HL-60 (cell line): ENCODE results near the gene GOLGA8J.

Source experiments
- TF ChIP-seq, protein P1 (sequence below): IDR thresholded peaks from one replicate; pipeline ENCODE4 v1.5.1; 2011; ENCODE audit warnings: low read length, control low read depth, inconsistent platforms; ENCODE audit not compliant: insufficient read depth
- TF ChIP-seq, protein P2 (sequence below): IDR thresholded peaks from 2 replicates; pipeline ENCODE4 v1.6.1; 2012; ENCODE audit warnings: low read depth; ENCODE audit not compliant: insufficient replicate concordance

DNA sequence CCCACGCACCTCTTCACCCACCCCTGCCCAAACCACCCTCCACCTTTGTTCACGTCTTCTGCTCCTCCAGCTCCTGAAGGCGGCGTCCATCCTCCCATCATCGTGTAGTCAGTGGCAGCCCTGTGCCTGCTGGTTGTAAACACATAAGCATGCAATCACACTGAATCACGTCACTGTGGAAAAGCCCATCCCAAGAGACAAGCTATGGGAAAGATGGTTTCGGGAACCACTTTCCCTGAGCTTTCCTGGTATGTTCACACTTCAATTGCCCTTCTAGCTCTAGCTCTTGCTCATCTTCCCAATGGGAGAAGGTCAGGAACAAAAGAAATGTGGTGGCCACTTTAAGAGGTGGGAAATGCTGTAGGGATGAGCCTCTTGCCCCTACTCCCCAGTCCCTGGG lies 14.4 kb upstream of the GOLGA8J start:
- TF ChIP-seq, protein P1, sequence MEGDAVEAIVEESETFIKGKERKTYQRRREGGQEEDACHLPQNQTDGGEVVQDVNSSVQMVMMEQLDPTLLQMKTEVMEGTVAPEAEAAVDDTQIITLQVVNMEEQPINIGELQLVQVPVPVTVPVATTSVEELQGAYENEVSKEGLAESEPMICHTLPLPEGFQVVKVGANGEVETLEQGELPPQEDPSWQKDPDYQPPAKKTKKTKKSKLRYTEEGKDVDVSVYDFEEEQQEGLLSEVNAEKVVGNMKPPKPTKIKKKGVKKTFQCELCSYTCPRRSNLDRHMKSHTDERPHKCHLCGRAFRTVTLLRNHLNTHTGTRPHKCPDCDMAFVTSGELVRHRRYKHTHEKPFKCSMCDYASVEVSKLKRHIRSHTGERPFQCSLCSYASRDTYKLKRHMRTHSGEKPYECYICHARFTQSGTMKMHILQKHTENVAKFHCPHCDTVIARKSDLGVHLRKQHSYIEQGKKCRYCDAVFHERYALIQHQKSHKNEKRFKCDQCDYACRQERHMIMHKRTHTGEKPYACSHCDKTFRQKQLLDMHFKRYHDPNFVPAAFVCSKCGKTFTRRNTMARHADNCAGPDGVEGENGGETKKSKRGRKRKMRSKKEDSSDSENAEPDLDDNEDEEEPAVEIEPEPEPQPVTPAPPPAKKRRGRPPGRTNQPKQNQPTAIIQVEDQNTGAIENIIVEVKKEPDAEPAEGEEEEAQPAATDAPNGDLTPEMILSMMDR, result no peak
- TF ChIP-seq, protein P2, sequence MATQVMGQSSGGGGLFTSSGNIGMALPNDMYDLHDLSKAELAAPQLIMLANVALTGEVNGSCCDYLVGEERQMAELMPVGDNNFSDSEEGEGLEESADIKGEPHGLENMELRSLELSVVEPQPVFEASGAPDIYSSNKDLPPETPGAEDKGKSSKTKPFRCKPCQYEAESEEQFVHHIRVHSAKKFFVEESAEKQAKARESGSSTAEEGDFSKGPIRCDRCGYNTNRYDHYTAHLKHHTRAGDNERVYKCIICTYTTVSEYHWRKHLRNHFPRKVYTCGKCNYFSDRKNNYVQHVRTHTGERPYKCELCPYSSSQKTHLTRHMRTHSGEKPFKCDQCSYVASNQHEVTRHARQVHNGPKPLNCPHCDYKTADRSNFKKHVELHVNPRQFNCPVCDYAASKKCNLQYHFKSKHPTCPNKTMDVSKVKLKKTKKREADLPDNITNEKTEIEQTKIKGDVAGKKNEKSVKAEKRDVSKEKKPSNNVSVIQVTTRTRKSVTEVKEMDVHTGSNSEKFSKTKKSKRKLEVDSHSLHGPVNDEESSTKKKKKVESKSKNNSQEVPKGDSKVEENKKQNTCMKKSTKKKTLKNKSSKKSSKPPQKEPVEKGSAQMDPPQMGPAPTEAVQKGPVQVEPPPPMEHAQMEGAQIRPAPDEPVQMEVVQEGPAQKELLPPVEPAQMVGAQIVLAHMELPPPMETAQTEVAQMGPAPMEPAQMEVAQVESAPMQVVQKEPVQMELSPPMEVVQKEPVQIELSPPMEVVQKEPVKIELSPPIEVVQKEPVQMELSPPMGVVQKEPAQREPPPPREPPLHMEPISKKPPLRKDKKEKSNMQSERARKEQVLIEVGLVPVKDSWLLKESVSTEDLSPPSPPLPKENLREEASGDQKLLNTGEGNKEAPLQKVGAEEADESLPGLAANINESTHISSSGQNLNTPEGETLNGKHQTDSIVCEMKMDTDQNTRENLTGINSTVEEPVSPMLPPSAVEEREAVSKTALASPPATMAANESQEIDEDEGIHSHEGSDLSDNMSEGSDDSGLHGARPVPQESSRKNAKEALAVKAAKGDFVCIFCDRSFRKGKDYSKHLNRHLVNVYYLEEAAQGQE, result no peak
